Subcutaneous adipose tissue (tissue), 4 donors: ENCODE measurements around the gene PLAAT4. TPM values are rescaled to one million over a fixed set of nuclear protein-coding genes. Genes with fewer than 3 reads are reported as not detected.

ENCODE experiments used
- CTCF ChIP-seq: fragments of 450-650 bp; IDR thresholded peaks from one replicate; pipeline ENCODE4 v1.5.1; 2016; ENCODE audit warnings: low read depth, mild to moderate bottlenecking, control low read depth, antibody characterized with exemption, moderate library complexity
- total RNA-seq, 4 donors: library from RNA; depleted of rRNA; stranded (reverse); fragments of >200 nt; gene quantifications; one replicate each; pipeline ENCODE4 v1.1.0, GENCODE V29; 2016

PLAAT4 gene
- total RNA-seq, 4 donors from 2014 or later: 9.9 to 21.2 (median 15.4) TPM

DNA sequence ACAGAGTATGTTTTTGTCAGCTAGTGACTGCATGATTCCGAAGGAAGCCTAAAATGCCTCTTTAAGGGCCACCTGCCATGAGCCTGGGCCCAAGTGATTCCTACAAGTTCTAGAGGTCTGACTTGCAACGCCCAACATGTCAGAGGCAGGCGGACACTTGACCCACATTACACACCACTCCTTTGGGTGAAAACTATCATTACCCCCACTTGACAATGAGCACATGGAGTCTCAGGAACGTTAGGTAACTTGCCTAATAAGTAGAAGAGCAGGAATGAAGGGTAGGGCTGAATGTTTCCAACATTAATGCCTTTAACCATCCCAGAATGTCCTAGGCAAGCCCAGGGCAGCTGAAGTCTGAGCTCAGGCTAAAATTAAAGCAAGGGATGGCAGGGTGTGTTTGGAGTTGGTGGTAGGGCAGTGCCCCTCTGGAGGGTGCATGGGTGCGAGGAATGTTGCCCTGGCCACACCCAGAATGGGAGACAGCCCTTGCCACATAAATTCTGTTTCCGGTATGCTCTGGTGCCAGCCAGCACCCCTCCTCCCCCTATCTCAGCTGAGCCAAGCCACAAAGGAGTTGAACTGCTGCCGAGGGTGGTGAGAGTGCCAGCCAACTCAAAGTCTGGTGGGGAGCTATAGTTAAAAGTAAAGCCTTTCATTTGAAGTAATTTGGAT, 24.0 kb downstream of the PLAAT4 start:
- no peak for TF ChIP-seq CTCF

- TF ChIP-seq CTCF: no peak
Measured at GRCh38 chr11:63563201-63564055, 26.8 kb downstream of the PLAAT4 start, which contains the start of gene PLAAT2. PLAAT2 (minus strand) TSS chr11:63563379; CDS start chr11:63563324, 55 bp downstream.

GRCh38 chr11:63564056-63564774, 27.6 kb downstream of the PLAAT4 start:
- TF ChIP-seq CTCF: no peak

DNA sequence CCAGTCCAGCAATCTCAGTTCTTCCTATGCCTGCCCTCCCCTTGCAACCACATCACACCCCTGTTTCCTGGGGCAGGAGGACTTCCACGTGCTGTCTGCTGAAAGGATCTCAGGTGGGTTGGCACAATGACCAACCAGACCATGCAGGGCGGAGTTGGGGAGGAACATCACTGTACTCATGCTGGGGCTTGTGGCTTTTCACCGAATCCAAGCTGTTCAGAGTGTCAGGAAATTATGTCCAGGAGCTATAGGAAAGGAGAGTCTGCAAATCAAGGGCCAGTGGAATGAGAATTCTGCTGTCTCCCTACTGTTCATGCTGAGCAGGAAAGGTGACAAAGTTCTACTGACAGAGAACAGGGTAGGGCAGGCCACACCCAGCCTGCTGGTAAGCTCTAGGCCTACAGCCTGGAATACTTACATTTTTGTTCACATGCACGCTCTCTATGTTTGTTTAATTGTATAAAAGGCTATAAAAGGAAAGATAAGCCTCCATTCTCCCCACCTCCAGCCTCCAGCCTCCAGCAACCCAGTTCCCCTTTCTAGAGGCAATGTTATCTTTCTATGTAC, 28.3 kb downstream of the PLAAT4 start:
- TF ChIP-seq CTCF: no peak

DNA sequence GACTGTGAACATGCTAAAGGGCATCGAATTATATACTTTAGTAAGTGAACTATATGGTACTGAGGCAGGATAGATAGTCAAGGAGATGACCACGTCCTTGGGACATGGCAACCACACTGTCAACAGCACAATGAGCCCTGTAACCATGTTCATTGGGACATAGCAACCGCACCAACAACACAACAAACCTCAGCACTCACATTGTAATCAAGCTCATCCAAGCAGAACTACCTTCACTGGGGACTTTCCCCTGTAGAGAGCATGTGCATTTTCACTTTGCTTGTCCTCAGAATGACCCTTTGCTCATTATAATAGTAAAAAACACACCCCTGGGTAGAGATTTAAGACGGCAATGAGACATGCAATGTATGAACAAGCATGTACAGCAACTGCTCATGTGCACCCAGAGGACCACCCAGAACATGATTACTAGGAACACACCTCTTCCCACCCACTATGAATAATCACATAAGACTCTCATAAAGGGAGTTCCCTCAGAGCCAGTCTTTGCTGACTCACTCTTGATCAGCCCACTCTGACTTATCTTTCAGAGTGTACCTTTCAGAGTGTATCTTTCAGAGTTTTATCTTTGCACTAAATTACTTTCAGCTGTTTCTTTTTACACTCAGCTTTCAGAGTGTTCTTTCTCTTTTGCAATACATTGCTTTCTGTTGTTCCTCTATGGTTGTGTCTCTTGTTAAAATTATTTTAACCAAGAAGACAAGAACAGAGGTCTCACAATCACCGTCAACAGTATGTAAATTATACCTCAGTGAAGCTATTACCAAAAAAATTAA, 30.6 kb downstream of the PLAAT4 start:
- no peak for TF ChIP-seq CTCF

DNA sequence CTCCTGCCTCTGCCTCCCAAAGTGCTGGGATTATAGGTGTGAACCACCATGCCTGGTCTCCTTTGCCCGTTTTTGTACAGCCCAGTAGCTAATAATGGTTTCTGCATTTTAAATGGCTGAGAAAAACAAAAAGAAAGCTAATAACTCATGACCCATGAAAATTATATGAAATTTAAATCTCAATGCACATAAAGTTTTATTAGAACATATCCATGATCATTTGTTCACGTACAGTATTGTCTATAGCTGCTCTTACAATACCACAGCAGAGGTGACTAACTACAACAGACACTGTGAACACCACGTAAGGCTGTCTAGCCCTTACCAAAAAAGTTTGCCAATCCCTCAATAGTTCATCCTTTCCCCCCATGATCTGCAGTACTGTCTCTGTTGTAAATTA, 33.0 kb downstream of the PLAAT4 start:
- TF ChIP-seq CTCF: no peak
